ENCODE measurements around the gene CCDC134.
"Not testable (repeated sequence)": the region's sequence is repeated elsewhere in the genome, so short reads cannot be mapped to it uniquely, and the experiment has no call there.

CCDC134 gene

DNA sequence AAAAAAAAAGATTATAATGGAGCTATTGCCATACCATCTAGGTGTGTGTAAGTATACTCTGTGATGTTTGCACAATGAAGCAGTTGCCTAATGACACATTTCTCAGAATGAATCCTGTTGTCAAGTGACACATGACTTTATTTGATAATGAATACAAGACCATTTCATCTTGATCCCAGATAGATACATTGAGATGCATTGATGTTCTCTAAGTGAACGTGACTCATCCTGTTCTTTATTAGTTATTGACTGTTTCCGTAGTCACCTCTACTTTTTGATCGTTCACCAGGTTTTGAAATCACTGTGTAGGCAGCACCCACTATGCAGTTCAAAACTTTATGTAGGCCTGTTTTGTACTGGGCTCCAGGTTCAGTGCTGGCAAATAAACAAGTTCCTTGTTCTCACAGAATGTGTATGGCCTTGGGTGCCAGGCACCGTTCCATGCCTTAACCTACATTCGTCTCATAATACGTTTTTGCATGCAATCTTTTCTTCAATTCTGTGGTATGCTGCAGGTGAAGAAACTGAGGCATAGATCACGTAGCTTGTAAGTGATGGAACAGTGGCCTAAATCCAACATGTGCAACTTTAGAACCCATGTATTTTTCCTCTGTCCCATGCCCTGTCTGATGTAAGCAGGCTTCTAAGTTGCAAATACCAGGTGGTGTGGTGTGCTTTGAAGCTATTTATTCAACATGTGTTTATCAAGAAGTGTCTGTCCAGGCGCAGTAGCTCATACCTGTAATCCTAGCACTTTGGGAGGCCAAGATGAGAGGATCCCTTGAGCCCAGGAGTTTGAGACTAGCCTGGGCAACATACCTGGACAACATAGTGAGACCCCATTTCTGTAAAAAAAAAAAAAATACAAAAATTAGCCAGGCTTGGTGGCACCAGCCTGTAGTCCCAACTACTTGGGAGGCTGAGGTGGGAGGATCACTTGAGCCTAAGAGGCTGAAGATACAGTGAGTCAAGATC is 42.8 kb downstream of the CCDC134 start:
- DNase-seq (ENCODE audit: low read depth in 2 of 2, low spot score in 1 of 2): no peak

DNA sequence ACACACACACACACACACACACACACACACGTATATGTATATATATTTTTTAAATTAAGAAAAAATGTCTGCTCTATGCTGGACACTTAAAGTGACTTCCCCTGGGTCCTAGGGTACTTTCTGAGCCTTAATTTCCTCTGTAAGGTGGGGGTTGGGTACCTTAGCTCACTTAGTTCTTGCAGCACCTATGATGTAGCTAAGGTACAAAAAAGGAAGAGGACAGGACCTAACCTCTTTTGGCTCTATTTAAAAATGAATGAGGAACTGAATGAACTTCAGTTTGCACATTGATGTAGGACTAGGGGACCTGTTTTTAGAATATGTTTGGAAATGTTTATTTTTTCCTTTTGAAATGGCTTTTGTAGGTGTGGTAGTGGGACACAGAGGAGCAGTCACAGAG is 43.6 kb downstream of the CCDC134 start:
- DNase-seq (ENCODE audit: low read depth in 2 of 2, low spot score in 1 of 2): no peak

DNA sequence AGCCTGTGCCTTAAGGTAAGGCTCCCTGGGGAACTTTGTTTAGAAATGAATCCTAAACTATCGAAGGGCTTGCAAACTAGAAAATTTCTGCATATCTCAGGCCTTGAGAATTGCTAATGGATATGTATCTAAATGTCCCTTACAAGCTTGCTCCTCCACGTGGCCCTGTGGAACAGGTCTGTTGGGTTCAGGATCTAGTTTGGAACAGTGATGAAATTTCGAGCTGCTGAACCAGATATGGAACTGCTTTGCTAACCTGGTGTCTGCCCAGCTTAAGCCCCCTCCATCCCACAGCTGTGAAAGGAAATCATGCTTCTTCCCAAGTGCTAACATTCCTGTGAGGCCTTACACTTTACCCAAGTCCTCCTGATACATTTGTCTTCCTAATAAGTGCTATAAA is 44.0 kb downstream of the CCDC134 start:
- DNase-seq (ENCODE audit: low read depth in 2 of 2, low spot score in 1 of 2): no peak

DNA sequence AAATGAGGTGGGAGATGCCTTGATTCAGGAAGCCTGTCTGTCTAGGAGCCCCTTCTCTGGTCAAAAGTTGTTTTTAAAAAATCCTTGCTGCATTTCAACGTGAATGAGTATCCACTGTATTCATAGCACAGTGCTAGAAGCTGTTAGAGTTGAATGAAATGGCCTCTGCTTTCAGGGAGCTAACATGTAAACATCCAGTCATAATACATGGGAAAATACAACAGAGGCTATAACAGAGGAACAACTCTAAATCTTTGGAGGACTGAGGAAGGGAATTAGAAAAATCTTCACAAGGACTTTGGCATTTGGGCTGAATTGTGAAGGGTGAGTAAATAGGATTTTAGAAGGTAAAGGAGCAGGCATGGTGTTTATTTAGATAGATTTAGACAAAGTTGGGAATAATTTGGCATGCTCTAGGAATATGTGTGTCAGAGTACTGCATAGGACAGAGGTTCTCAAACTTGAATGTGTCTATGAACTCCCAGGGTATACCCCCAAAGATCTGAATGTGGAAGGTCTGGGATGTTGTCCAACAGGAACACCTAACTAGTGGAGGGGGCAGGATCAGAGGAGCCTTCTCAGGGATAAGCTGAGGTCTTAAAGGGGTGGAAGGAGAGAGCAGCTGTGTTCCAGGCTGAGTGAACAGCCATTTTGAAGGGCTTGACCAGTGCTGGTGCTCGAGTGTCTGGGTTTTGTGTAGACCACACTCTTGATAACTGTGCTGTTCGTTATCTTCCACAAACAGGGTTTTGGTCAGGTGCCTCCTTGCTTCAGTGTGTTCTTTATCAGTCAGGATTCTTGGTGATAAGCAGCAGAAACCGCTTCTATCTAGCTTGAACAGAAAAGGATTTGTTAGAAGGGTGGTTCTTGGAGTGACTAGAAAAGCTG is 45.1 kb downstream of the CCDC134 start:
- no peak for DNase-seq (ENCODE audit: low read depth in 2 of 2, low spot score in 1 of 2)

DNA sequence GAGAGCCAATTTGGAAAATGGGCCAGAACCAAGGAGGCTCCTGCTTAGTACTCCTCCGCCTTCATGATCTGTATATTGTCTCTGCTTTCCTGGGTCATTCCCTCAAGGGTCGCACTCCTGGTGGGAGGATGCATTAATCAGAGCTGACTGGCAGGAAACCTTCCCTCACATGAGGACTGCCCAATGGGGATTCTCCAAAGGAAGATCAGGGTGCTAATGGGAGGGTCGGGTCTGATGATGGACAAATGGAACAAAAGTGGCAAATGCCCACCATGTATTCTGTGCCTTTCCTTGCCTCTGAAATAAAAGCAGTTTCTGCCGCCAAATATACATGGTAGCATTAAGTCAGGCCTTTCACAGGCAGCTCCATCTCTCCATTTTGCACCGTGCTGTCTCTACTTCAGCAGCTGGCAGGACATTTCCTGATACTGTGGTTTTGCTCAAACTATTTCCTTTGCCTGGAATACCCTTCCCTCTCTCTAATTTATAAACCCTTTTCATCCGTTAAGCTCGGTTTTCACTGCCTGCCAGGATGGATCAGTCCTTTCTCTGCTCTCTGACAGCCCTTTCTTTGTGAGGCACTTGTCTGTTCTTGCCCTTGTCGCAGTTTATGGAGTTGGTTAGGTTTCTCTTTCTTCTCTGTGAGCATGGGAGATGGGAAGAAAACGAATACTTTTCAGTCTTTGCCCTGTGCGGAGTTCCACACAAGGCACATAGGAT is 45.9 kb downstream of the CCDC134 start:
- no peak for DNase-seq (ENCODE audit: low read depth in 2 of 2, low spot score in 1 of 2)

DNA sequence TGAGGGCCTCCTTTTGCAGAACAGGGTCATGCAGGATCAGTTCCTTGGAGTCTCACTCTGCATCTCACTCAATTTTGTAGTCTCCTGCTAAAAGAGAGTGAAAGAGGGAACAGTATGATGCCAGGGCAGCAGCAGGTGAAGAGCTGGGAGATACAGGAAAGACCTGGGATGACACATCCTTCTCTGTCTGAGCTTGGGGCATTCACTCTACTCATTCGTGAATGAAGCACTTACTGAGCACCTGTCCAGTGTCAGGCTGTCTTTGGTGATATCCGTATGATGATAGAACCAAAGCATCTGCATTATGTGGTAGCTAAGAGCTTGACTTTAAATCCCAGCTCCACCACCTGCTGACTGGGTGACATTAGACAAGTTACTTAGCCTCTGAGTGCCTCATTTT is 46.8 kb downstream of the CCDC134 start:
- no peak for DNase-seq (ENCODE audit: low read depth in 2 of 2, low spot score in 1 of 2)

DNA sequence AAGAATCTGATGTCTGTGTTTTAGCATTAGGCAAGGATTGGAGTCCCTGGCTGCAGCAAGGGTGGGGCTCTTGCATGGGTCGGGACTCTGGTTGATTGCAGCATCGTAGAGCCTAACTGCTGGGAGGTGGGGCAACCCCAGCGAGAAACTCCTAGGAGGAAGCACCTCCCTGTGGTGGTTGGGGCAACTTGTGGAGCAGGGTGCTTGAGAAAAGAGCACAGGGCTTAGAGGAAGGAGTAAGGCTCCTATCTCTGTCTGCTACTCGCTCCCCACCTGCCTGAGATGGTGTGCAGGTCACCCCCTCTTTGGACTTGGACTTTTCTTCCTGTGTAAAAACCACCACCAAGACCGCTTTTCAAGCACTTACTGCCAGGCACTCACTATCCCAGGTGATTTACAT is 48.0 kb downstream of the CCDC134 start:
- no peak for DNase-seq (ENCODE audit: low read depth in 2 of 2, low spot score in 1 of 2)

DNA sequence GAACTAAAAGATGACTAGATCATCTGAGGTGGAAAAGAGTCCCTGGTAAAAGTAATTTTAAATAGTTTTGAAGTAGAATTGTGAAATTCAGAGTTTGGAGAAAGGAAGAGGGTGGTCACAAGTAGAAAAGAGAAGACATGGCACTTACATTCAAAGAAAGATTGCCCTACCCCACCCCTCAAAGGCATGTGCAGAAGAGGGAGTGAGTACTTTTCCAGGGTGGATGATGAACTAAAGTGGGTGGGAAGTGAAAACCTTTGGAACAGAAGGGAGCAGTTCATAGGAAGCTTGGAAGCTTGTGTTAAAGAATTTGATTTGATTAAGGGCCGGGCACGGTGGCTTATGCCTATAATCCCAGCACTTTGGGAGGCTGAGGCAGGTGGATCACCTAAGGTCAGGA is 56.0 kb downstream of the CCDC134 start:
- no peak for DNase-seq (ENCODE audit: low read depth in 2 of 2, low spot score in 1 of 2)

DNA sequence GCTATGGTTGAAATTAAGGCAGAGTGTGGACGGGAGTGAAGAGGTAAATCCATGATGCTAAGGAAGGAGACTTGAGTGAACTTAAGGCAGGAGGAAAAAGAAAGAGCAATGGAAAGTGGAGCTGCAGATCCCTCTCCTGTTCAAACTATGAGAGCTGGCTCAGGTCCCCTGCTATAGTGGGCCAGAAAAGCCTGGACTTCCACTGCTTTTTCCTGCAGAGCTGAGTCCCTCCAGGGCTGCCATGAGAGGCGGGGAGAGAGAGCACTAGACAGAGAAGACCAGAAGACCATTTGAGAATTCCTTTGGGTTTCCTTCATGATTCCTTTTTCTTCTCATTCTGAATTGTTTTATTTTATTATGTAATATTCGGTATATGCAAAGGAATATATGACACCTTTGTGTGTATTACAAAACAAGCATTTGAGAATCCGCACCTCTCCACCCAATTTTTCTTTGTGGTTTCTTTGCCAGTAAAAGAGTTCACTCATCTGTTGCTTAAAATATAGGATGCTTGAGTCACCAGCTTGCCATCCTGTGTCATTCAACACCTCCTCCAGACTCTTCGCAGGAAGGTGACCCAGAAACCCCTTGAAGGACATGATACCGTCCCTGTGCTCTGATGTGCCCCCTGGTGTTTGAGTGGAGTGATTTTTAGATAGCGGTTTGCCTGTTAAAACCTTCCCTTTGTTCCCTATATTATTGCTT is 56.8 kb downstream of the CCDC134 start:
- DNase-seq (ENCODE audit: low read depth in 2 of 2, low spot score in 1 of 2): peak; percentile 37 to 47

DNA sequence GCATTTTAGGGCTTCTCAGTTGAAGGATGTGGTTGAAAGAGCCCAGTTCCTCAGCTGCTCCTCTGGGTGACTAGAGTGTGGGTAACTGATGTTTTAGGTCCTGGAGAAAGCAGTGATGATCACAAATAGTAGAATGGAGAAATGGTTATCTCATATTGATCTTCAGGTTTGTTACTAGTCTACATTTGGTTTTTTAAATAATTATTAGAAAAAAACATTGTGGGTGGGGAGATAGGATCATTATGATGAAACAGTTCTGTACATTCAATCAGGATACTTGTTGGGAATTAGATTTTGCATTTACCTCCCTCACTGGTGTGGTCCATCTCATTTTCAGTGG is 57.4 kb downstream of the CCDC134 start:
- DNase-seq (ENCODE audit: low read depth in 2 of 2, low spot score in 1 of 2): no peak

DNA sequence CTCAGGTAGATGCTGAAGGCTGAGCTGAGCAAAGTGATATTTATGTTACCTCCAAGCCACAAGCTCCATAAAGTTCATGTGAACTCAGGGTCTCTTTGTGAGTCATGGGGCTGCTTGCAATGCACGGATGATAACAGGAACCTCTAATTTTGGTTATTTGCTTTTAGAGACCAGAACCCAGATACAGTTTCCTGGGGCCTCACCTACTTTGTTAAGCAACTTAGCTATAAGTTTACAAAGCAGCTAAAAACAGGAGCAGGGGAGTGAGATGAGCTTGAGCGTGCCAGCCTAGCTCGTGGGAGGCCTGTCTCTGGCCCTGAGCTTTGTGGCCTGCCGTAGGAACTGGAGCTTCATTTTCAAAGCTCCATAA is 61.7 kb downstream of the CCDC134 start:
- no peak for DNase-seq (ENCODE audit: low read depth in 2 of 2, low spot score in 1 of 2)

DNA sequence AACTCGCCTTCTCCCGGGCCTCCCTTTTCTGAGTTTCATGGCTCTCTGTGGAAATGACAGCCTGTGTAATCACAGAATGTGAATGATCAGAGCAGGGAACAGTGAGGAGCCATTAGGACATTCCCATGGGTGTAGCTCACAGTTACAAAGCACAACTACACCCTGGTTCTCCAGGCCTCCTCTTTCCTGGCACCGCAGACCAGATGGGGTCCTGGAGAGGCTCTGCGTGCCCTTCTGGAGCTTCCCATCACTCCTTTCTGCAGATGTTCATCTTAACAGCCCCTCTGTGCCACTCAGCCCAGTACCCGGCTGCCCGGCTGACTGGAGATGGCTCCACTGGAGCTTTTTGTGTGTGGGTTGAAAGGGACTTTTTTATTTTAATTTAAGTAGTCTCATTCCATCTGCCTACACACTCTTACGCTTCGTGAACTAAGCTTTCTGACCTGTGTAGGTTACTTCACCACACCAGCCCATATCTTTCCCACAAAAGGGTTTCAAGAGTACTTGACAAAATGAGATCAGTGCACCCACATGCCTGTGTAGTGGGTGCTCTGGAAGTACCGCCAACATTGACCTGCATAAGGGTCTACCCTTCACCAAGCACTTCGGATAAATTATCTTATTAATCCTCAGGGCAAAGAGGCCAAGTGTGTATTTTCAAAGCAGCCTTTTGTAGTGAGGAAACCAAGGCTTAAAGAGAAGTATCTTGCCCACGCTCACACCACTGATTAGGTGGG is 62.2 kb downstream of the CCDC134 start:
- DNase-seq (ENCODE audit: low read depth in 2 of 2, low spot score in 1 of 2): no peak

DNA sequence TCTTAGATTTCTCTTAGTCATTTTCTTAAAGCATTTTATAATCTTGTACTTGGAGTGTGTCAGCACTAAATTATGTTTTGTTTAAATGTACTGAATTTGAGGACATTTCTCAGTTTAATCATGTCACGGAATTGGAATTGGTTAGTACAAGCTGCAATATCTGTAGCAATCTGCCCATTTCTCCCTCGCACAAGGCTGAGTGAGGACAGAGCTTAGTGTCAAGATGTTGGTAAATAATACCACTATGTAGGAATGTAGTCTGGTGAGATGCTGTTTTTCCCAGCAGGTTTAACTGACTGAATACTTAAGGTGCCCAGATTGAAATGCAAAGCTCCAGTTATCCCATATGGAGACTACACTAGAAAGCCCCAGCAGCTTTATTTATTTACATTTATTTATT is 63.0 kb downstream of the CCDC134 start:
- DNase-seq (ENCODE audit: low read depth in 2 of 2, low spot score in 1 of 2): no peak

DNA sequence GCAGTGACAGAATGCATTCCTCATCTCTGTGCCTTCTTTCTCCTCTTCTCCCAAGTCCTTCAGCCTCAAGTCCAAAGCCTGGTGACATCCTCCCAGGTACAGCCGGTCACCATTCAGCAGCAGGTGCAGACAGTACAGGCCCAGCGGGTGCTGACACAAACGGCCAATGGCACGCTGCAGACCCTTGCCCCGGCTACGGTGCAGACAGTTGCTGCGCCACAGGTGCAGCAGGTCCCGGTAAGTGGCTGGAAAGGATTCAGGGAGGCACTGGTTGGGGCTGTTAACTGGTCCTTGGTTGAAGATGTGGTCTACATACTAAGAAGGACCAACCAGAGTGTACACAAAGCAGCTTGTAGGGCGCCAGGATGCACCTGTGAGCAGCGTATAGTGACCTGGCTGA is 68.1 kb downstream of the CCDC134 start:
- DNase-seq (ENCODE audit: low read depth in 2 of 2, low spot score in 1 of 2): no peak

DNA sequence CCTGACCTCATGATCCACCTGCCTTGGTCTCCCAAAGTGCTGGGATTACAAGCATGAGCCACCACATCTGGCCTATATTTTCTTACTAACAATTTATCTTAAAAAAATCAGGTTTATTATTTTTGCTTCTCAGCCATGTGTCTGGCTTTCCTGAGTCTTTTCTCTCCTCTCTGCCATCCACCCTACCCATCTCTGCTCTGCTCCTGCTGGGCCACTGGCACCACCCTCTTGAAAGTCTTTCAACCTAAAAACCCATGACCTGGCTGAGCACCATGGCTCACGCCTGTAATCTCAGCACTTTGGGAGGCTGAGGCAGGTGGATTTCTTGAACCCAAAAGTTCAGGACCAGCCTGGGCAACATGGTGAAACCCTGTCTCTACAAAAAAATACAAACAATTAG is 69.6 kb downstream of the CCDC134 start:
- not testable (repeated sequence) for DNase-seq (ENCODE audit: low read depth in 2 of 2, low spot score in 1 of 2)

DNA sequence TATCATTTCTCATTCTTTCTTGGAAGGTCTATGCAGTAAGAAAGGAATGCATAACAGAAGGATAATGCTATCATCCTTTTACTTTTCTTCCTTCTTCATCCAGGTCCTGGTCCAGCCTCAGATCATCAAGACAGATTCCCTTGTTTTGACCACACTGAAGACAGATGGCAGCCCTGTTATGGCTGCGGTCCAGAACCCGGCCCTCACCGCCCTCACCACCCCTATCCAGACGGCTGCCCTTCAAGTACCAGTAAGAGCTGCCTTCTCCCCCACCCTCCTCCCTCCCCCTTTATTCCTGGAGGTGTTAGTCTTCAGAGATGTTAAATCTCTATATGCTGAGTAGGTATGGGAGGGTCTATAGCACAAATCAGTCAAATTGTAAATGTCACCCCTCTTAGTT is 70.3 kb downstream of the CCDC134 start:
- no peak for DNase-seq (ENCODE audit: low read depth in 2 of 2, low spot score in 1 of 2)

DNA sequence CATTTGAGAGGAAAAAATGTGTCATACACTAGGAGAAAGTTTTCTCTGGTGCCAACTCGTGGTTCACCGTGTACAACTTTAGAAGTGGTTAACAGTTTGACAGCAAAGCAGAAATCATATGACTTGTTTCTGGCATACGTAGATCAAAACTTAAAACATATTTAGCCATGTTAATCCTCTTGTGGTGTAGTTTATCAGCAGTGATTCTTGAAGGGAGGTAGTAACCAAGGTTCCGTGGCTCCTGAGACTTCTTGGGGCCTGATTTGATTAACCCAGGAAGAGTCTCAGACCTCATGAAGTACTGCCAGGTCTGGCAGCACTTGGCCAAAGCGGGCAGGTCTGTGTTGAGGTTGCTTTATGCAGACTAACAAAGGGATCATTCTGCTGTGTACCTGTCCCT is 72.9 kb downstream of the CCDC134 start:
- no peak for DNase-seq (ENCODE audit: low read depth in 2 of 2, low spot score in 1 of 2)

DNA sequence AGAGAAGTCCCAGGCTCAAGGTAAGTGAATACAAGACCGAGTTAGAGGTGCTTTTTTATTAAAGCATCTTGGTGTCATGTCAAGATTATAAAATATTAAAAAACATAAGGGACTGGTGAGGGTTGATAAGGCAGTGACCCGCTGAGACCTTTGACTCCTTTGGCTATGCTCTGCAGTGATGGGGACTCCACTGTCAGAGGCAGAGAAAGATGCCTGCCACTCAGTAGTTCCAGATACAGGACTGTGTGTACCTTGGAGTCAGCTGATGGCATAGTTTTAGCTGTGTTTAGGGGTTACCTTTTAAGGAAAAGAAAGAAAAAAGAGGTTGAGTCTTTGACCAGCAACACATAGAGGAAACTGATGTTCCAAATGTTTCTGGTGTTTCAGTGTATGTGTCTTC is 73.6 kb downstream of the CCDC134 start:
- DNase-seq (ENCODE audit: low read depth in 2 of 2, low spot score in 1 of 2): no peak

DNA sequence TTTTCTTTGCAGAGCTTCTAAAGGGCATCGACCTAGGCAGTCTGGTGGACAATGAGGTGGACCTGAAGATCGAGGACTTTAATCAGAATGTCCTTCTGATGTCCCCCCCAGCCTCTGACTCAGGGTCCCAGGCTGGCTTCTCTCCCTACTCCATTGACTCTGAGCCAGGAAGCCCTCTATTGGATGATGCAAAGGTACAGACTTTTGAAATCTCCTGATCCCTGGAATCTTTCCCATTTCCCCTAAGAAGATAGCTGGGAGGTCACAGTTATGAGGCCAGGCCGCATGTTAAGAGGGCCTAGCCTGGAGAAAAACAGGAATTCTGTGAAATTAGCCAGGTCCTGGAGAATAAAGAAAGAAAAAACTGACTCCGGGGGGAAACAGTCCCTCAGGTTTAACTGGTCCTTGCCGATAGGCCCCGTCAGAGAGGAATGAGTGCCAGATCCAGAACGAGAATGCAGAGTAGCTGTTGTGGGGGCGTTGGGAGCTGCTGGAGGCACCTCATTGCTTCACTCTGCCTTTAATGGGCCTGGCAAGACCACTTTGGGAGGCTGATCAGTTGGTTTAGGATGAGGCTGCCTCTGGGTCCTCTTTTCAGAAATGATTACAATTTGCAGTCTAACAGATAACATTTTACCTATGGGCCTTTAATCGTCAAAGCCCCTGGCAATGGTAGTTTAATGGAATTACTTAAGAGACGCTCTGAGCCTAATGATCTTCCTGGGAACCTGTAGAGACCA is 75.2 kb downstream of the CCDC134 start:
- no peak for DNase-seq (ENCODE audit: low read depth in 2 of 2, low spot score in 1 of 2)

Measured in stimulated activated CD8-positive, alpha-beta memory T cell treated with anti-CD3 and anti-CD28 coated beads, Interleukin-4, amount 100 ng/mL, for 1 hour (primary cell).